Measurements from ENCODE around the gene SNX13.

- TF ChIP-seq, protein P1, sequence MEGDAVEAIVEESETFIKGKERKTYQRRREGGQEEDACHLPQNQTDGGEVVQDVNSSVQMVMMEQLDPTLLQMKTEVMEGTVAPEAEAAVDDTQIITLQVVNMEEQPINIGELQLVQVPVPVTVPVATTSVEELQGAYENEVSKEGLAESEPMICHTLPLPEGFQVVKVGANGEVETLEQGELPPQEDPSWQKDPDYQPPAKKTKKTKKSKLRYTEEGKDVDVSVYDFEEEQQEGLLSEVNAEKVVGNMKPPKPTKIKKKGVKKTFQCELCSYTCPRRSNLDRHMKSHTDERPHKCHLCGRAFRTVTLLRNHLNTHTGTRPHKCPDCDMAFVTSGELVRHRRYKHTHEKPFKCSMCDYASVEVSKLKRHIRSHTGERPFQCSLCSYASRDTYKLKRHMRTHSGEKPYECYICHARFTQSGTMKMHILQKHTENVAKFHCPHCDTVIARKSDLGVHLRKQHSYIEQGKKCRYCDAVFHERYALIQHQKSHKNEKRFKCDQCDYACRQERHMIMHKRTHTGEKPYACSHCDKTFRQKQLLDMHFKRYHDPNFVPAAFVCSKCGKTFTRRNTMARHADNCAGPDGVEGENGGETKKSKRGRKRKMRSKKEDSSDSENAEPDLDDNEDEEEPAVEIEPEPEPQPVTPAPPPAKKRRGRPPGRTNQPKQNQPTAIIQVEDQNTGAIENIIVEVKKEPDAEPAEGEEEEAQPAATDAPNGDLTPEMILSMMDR (IDR thresholded peaks at IDR 0.05; ENCODE audit: low read depth, low read length): no peak
- TF ChIP-seq, protein P2, sequence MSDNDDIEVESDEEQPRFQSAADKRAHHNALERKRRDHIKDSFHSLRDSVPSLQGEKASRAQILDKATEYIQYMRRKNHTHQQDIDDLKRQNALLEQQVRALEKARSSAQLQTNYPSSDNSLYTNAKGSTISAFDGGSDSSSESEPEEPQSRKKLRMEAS (IDR thresholded peaks at IDR 0.05; ENCODE audit: low read depth, low read length): no peak
- no peak for TF ChIP-seq POLR2A (IDR thresholded peaks at IDR 0.05; ENCODE audit: extremely low read depth, insufficient read length)
These were observed 540 bp downstream of the SNX13 start for GRCh38 chr7:17939606-17940301.
